Inflammatory macrophage treated with lipopolysaccharide for 4 hours (primary cell): ENCODE results near the gene TMPRSS11A.

Experiments used
- DNase-seq: peaks from one replicate; pipeline ENCODE4 v3.0.0-alpha.2; 2020

The TMPRSS11A gene

GRCh38 chr4:67911141-67911540, 52.2 kb downstream of the TMPRSS11A start:
- DNase-seq = no peak

GRCh38 chr4:67910585-67910905, 52.7 kb downstream of the TMPRSS11A start:
- no peak for DNase-seq

- peak; percentile 44 for DNase-seq
Observed at GRCh38 chr4:67909905-67910584, 53.2 kb downstream of the TMPRSS11A start.

GRCh38 chr4:67907650-67908049, 55.6 kb downstream of the TMPRSS11A start:
- DNase-seq = no peak

- peak; percentile 37 for DNase-seq
Observed at GRCh38 chr4:67899096-67899495, 64.2 kb downstream of the TMPRSS11A start.

- DNase-seq = no peak
Observed at GRCh38 chr4:67897686-67898085, 65.6 kb downstream of the TMPRSS11A start.

- no peak for DNase-seq
Observed at GRCh38 chr4:67896421-67897065, 66.8 kb downstream of the TMPRSS11A start.

- no peak for DNase-seq
Observed at GRCh38 chr4:67894659-67895058, 68.6 kb downstream of the TMPRSS11A start.

- DNase-seq = no peak
Observed at GRCh38 chr4:67892905-67893304, 70.4 kb downstream of the TMPRSS11A start.

GRCh38 chr4:67892253-67892652, 71.0 kb downstream of the TMPRSS11A start:
- no peak for DNase-seq

GRCh38 chr4:67891645-67892044, 71.6 kb downstream of the TMPRSS11A start:
- DNase-seq = no peak

- DNase-seq = peak; percentile 40
Observed at GRCh38 chr4:67886281-67886680, 77.0 kb downstream of the TMPRSS11A start.

GRCh38 chr4:67885762-67886161, 77.5 kb downstream of the TMPRSS11A start:
- DNase-seq = peak; percentile 54

GRCh38 chr4:67884701-67885100, 78.6 kb downstream of the TMPRSS11A start:
- DNase-seq = peak; percentile 58

- no peak for DNase-seq
Observed at GRCh38 chr4:67883902-67884301, 79.4 kb downstream of the TMPRSS11A start, which contains the start of gene TMPRSS11D. Gene TMPRSS11D, minus strand, starts transcription at chr4:67884002. Its CDS starts 69 bp downstream, at chr4:67883933.

GRCh38 chr4:67883458-67883857, 79.8 kb downstream of the TMPRSS11A start:
- peak; percentile 79 for DNase-seq

GRCh38 chr4:67880866-67881610, 82.3 kb downstream of the TMPRSS11A start:
- no peak for DNase-seq

GRCh38 chr4:67879486-67879885, 83.8 kb downstream of the TMPRSS11A start:
- peak; percentile 16 for DNase-seq

GRCh38 chr4:67877086-67877485, 86.2 kb downstream of the TMPRSS11A start:
- no peak for DNase-seq

- no peak for DNase-seq
Observed at GRCh38 chr4:67874986-67875385, 88.3 kb downstream of the TMPRSS11A start.

- DNase-seq = no peak
Observed at GRCh38 chr4:67873116-67873515, 90.2 kb downstream of the TMPRSS11A start.

GRCh38 chr4:67871867-67872266, 91.4 kb downstream of the TMPRSS11A start:
- DNase-seq = peak; percentile 57

GRCh38 chr4:67869580-67870190, 93.6 kb downstream of the TMPRSS11A start:
- no peak for DNase-seq

GRCh38 chr4:67861513-67861912, 101.8 kb downstream of the TMPRSS11A start:
- DNase-seq = no peak
